ENCODE results near the gene IQCK. TPM values are rescaled to one million over a fixed set of nuclear protein-coding genes. Genes with fewer than 3 reads are reported as not detected.

The IQCK gene
- total and polyA plus RNA-seq, 2 donors (not counting 3 experiments of a cell fraction or from before 2014, with no cell fraction given): 17.2 to 18.1 TPM

- no peak for DNase-seq (ENCODE audit: low read depth, low spot score)
- Histone ChIP-seq H3K9me1 (replicated peaks; ENCODE audit: control insufficient read depth, extremely low read depth, insufficient read depth, low read length) (no peaks in the 10 kb centered on the region), H3K4me2 (ENCODE audit: insufficient read depth, low read length) (no peak overlapping the region), H3K9ac (replicated peaks; ENCODE audit: extremely low read depth, insufficient read depth, low read length) (no peak overlapping the region), H3K79me2 (ENCODE audit: control insufficient read depth, insufficient read depth, low read length) (peaks cover 5% of the 10 kb centered on the region), H2AFZ (ENCODE audit: low read depth, low read length) (no peak overlapping the region), H3K4me3 (replicated peaks in 1 of 3; ENCODE audit: insufficient read depth in 1 of 3, low read depth in 1 of 3, low read length in 3 of 3) (no peak overlapping the region), H4K20me1 (replicated peaks; ENCODE audit: control insufficient read depth, extremely low read depth, insufficient read depth, low read length) (no peaks in the 10 kb centered on the region), H3K9me3 (replicated peaks; ENCODE audit: control insufficient read depth, insufficient read depth, low read length) (no peaks in the 10 kb centered on the region), H3K4me1 (ENCODE audit: control insufficient read depth, extremely low read depth, insufficient read depth, low read length) (peaks cover 5% of the 10 kb centered on the region), H3K36me3 (ENCODE audit: control insufficient read depth in 2 of 2, extremely low read depth in 1 of 2, insufficient read depth in 2 of 2, low read length in 2 of 2) (peaks cover 9 to 14% of the 10 kb centered on the region in 2 experiments), H3K27me3 (ENCODE audit: control insufficient read depth in 2 of 2, insufficient read depth in 2 of 2, low read length in 2 of 2) (no peaks in the 10 kb centered on the region), H3K27ac (ENCODE audit: insufficient read depth, low read depth, low read length) (no peak overlapping the region)
- BruUV-seq (replicated peaks): no TSS peak
- TF ChIP-seq EZH2 (IDR thresholded peaks at IDR 0.05; ENCODE audit: borderline replicate concordance, low read depth, low read length, severe bottlenecking) (no peak), GATA2 (IDR thresholded peaks at IDR 0.05; ENCODE audit: insufficient read depth, insufficient read length, low read depth, low read length) (no peak)
- CTCF ChIA-PET: interaction anchor here (1.0 to 1.5 kb wide), 2 partner anchors 9 to 12 kb away, joined by 3 read pairs; partner anchors contain the start of genes IQCK and KNOP1
- dilution Hi-C loops (cut with MboI; ENCODE audit: extremely low pct_ligation_motif_present, low sequenced_read_pairs): no loop called here
- intact Hi-C loops (cut with micrococcal nuclease): no loop called here
- POLR2A ChIA-PET: no interaction called here
- FAIRE-seq: no peak
These were observed 9.5 kb upstream of the IQCK start for GRCh38 chr16:19708296-19709205.

- no peaks in the 10 kb centered on the region for H3K27me3 ChIP-seq (ENCODE audit: control insufficient read depth in 2 of 2, insufficient read depth in 2 of 2, low read length in 2 of 2)
- no peak overlapping the region for H3K4me3 ChIP-seq (replicated peaks in 1 of 3; ENCODE audit: insufficient read depth in 1 of 3, low read depth in 1 of 3, low read length in 3 of 3)
- DNase-seq (ENCODE audit: low read depth, low spot score) (no peak), FAIRE-seq (no peak)
- no peak for TF ChIP-seq FOS (IDR thresholded peaks at IDR 0.05; ENCODE audit: borderline replicate concordance, insufficient read depth, low read length)
- TF ChIP-seq EZH2 (IDR thresholded peaks at IDR 0.05; ENCODE audit: borderline replicate concordance, low read depth, low read length, severe bottlenecking): no peak
- TF ChIP-seq, protein P1, sequence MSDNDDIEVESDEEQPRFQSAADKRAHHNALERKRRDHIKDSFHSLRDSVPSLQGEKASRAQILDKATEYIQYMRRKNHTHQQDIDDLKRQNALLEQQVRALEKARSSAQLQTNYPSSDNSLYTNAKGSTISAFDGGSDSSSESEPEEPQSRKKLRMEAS (IDR thresholded peaks at IDR 0.05; ENCODE audit: insufficient read depth, insufficient read length): no peak
- TF ChIP-seq POLR2AphosphoS5 (IDR thresholded peaks at IDR 0.05; ENCODE audit: insufficient read depth, low read depth, low read length): no peak
- peaks cover 5% of the 10 kb centered on the region for H3K79me2 ChIP-seq (ENCODE audit: control insufficient read depth, insufficient read depth, low read length)
- dilution Hi-C loops (cut with MboI; ENCODE audit: extremely low pct_ligation_motif_present, low sequenced_read_pairs) (no loop called here), intact Hi-C loops (cut with micrococcal nuclease) (no loop called here)
- no peak overlapping the region for H2AFZ ChIP-seq (ENCODE audit: low read depth, low read length)
- ChIA-PET POLR2A (no interaction called here), CTCF (interaction anchor here (1.0 to 1.6 kb wide), 5 partner anchors 8 to 178 kb away, joined by 3 to 5 read pairs (median 4); partner anchors contain the start of genes IQCK, KNOP1 and VPS35L)
- no peak overlapping the region for H3K9ac ChIP-seq (replicated peaks; ENCODE audit: extremely low read depth, insufficient read depth, low read length)
- H3K27ac ChIP-seq (ENCODE audit: insufficient read depth, low read depth, low read length): no peak overlapping the region
- H3K4me1 ChIP-seq (ENCODE audit: control insufficient read depth, extremely low read depth, insufficient read depth, low read length): peaks cover 5% of the 10 kb centered on the region
- no peaks in the 10 kb centered on the region for H3K9me3 ChIP-seq (replicated peaks; ENCODE audit: control insufficient read depth, insufficient read depth, low read length)
- H3K9me1 ChIP-seq (replicated peaks; ENCODE audit: control insufficient read depth, extremely low read depth, insufficient read depth, low read length): no peaks in the 10 kb centered on the region
- no TSS peak for BruUV-seq (replicated peaks)
- H4K20me1 ChIP-seq (replicated peaks; ENCODE audit: control insufficient read depth, extremely low read depth, insufficient read depth, low read length): no peaks in the 10 kb centered on the region
- H3K4me2 ChIP-seq (ENCODE audit: insufficient read depth, low read length): no peak overlapping the region
- peaks cover 12 to 14% of the 10 kb centered on the region in 2 experiments for H3K36me3 ChIP-seq (ENCODE audit: control insufficient read depth in 2 of 2, extremely low read depth in 1 of 2, insufficient read depth in 2 of 2, low read length in 2 of 2)
These were observed 8.5 kb upstream of the IQCK start for GRCh38 chr16:19709381-19710136.

Measured in endothelial cell of umbilical vein (primary cell).